ENCODE data around the gene PALD1.
"Not testable (repeated sequence)": the region's sequence is repeated elsewhere in the genome, so short reads cannot be mapped to it uniquely, and the experiment has no call there.

PALD1 gene

GRCh38 chr10:70614364-70614763 lies 135.8 kb downstream of the PALD1 start:
- DNase-seq (ENCODE audit: low read depth): not testable (repeated sequence)

- no peak for DNase-seq (ENCODE audit: low read depth)
These were observed 136.6 kb downstream of the PALD1 start for GRCh38 chr10:70615211-70615610.

- no peak for DNase-seq (ENCODE audit: low read depth)
These were observed 137.4 kb downstream of the PALD1 start for GRCh38 chr10:70615784-70616522.

- no peak for DNase-seq (ENCODE audit: low read depth)
These were observed 138.2 kb downstream of the PALD1 start for GRCh38 chr10:70616761-70617160.

Measured in iris pigment epithelial cell (primary cell).